BLaER1 treated with 17β-estradiol and CSF1 and Interleukin-3, amounts not matched to agents 10 nM and 100 nM (cell line): ENCODE data around the gene ULBP1.
"Not testable (repeated sequence)": the region's sequence is repeated elsewhere in the genome, so short reads cannot be mapped to it uniquely, and the experiment has no call there.

Experiments used
- H3K27ac ChIP-seq, 11 experiments: shearing (Covaris generic); formaldehyde crosslinking; 2 replicates each; pipeline ENCODE4 v1.8.1; 2022
- H3K27me3 ChIP-seq, 11 experiments: shearing (Covaris generic); formaldehyde crosslinking; 2 replicates each; pipeline ENCODE4 v1.8.1; 2022
- H3K36me3 ChIP-seq, 11 experiments: shearing (Covaris generic); formaldehyde crosslinking; 2 replicates each; pipeline ENCODE4 v1.8.1; 2022
- H3K4me1 ChIP-seq, 10 experiments: shearing (Covaris generic); formaldehyde crosslinking; 2 replicates each; pipeline ENCODE4 v1.8.1; 2022
- H3K4me2 ChIP-seq, 11 experiments: shearing (Covaris generic); formaldehyde crosslinking; 2 replicates each; pipeline ENCODE4 v1.8.1; 2022
- H3K4me3 ChIP-seq, 10 experiments: shearing (Covaris generic); formaldehyde crosslinking; 2 replicates each; pipeline ENCODE4 v1.8.1; 2022
- H3K9ac ChIP-seq, 11 experiments: shearing (Covaris generic); formaldehyde crosslinking; 2 replicates each; pipeline ENCODE4 v1.8.1; 2022
- H3K9me3 ChIP-seq, 11 experiments: shearing (Covaris generic); formaldehyde crosslinking; replicated peaks in 1 of 11; 2 replicates each; pipeline ENCODE4 v1.8.1; 2022
- H4K20me1 ChIP-seq, 11 experiments: shearing (Covaris generic); formaldehyde crosslinking; 2 replicates each; pipeline ENCODE4 v1.8.1; 2022
- Cebpa-rat ChIP-seq, 11 experiments: shearing (Covaris generic); IDR thresholded peaks; 2 replicates each; pipeline ENCODE4 v1.8.1; 2022

ULBP1 gene

DNA sequence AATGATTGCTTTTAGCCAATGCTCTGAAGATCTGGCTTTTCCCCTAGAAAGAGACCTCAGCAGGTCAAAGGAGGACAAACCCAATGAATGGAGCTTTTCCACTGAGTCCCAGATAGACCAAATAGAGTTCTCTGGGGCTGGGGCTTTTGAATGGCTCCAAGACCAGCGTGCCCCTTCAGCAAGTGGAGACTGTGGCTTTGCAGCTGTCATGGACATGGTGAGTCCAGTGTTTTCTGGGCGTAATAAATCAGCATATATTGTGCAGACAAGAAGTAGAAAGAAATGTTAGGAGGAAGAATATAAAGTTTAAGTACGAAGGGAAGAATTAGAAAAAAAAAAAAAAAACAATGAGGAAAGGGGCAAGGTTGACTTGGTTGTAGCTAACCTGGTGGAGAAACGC, 28.1 kb downstream of the ULBP1 start:
- Histone ChIP-seq H3K4me3 (no peak overlapping the region), H3K9ac (no peak overlapping the region), H3K27me3 (peaks cover 92 to 100% (median 97%) of the 10 kb centered on the region in 11 experiments), H3K4me1 (peaks cover 19 to 27% (median 25%) of the 10 kb centered on the region in 10 experiments), H3K4me2 (peak overlapping the region in 4 of 11 experiments; percentile 82 to 88 (median 88); a peak in 5 of 22 replicates), H3K27ac (no peak overlapping the region), H3K9me3 (peaks cover 20 to 26% (median 22%) of the 10 kb centered on the region in 11 experiments), H4K20me1 (peaks cover 0 to 54% (median 35%) of the 10 kb centered on the region in 11 experiments; a peak in 18 of 22 replicates), H3K36me3 (no peaks in the 10 kb centered on the region)
- no peak for TF ChIP-seq Cebpa-rat (IDR thresholded peaks at IDR 0.05)

DNA sequence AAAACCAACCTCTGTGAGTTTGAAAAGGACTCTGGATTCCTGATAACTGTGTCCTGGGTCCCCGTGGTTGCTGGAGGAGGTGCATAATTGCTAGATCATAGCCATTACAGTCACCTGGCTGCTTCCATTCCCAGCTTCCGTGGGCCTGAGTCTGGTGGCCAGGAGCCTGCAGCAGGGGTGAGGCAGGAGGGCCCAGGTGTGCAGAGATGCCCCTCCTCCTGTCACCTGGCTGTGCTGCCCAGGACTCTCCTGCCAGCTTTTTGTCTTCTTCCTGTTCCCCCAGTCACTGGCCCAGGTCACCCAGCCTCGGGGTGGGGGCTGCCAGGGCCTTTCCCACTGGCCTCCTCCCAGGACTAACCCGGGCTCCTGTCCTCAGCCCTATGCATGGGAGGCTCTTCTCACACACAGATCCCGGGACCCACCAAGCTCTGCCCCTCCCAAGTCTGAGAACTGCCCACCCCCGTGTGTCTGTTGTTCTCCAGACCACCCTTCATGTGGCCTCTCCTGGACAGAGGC, 31.6 kb downstream of the ULBP1 start:
- Histone ChIP-seq H3K4me2 (no peak overlapping the region), H3K9me3 (no peaks in the 10 kb centered on the region), H3K9ac (no peak overlapping the region), H3K36me3 (no peaks in the 10 kb centered on the region), H3K4me3 (no peak overlapping the region), H3K4me1 (peaks cover 8 to 15% (median 13%) of the 10 kb centered on the region in 10 experiments), H3K27me3 (peaks cover 58 to 77% (median 63%) of the 10 kb centered on the region in 11 experiments), H4K20me1 (peaks cover 0 to 36% (median 18%) of the 10 kb centered on the region in 11 experiments; a peak in 18 of 22 replicates), H3K27ac (no peak overlapping the region)
- TF ChIP-seq Cebpa-rat (IDR thresholded peaks at IDR 0.05): no peak

DNA sequence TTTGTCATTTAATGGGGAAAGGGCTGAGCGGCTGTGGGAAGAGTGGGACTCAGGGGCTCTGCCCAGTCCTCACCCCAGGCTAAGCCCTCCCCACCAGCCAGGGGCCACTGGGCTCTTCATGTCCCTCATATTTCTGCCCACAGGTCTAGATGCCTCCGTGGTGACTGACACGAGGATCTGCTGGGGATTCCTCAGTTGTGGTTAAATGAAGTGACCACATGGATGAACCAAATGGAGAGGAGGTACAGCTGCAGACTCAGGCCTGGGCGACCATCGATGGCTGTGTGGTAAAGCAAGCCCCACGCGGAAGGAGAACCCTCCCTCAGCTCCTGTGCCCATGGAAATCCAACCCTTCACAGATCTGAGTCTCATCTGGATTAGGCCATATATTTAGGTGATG, 32.2 kb downstream of the ULBP1 start:
- H3K4me1 ChIP-seq: peaks cover 6 to 9% (median 7%) of the 10 kb centered on the region in 10 experiments; a peak in 19 of 20 replicates
- no peaks in the 10 kb centered on the region for H3K9me3 ChIP-seq
- H3K36me3 ChIP-seq: no peaks in the 10 kb centered on the region
- H4K20me1 ChIP-seq: peaks cover 0 to 29% (median 11%) of the 10 kb centered on the region in 11 experiments; a peak in 16 of 22 replicates
- no peak for TF ChIP-seq Cebpa-rat (IDR thresholded peaks at IDR 0.05)
- H3K27ac ChIP-seq: no peak overlapping the region
- H3K4me3 ChIP-seq: no peak overlapping the region
- no peak overlapping the region for H3K4me2 ChIP-seq
- H3K9ac ChIP-seq: no peak overlapping the region
- peaks cover 51 to 70% (median 57%) of the 10 kb centered on the region in 11 experiments for H3K27me3 ChIP-seq

DNA sequence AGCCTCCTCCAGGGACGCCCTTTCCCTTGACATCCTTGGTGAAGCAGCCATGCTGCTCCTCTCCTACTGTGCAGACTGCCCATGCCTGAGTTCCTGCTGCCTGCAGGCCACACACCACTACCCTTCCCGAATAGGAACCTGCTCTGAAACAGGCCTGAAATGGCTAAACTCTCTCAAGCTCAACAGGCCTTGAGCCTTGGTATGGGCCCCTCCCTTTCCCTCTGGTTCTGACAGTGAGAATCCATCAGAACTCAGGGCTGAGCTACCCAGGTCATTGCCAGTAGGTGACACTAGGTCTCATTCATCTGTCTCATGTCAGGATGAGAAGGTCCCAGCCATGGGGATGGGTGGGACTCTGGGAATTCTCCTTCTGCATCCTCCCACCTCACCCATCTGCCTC, 35.9 kb downstream of the ULBP1 start:
- H3K4me3 ChIP-seq: no peak overlapping the region
- H3K9me3 ChIP-seq: peaks cover 0 to 8% (median 3%) of the 10 kb centered on the region in 11 experiments; a peak in 5 of 22 replicates
- peaks cover 14 to 40% (median 22%) of the 10 kb centered on the region in 11 experiments for H3K27me3 ChIP-seq
- no peak overlapping the region for H3K27ac ChIP-seq
- H3K36me3 ChIP-seq: no peaks in the 10 kb centered on the region
- no peak overlapping the region for H3K9ac ChIP-seq
- H3K4me2 ChIP-seq: no peak overlapping the region
- peaks cover 4 to 8% (median 7%) of the 10 kb centered on the region in 10 experiments; a peak in 18 of 20 replicates for H3K4me1 ChIP-seq
- peaks cover 0 to 21% (median 0%) of the 10 kb centered on the region in 11 experiments; a peak in 7 of 22 replicates for H4K20me1 ChIP-seq
- TF ChIP-seq Cebpa-rat (IDR thresholded peaks at IDR 0.05): no peak

DNA sequence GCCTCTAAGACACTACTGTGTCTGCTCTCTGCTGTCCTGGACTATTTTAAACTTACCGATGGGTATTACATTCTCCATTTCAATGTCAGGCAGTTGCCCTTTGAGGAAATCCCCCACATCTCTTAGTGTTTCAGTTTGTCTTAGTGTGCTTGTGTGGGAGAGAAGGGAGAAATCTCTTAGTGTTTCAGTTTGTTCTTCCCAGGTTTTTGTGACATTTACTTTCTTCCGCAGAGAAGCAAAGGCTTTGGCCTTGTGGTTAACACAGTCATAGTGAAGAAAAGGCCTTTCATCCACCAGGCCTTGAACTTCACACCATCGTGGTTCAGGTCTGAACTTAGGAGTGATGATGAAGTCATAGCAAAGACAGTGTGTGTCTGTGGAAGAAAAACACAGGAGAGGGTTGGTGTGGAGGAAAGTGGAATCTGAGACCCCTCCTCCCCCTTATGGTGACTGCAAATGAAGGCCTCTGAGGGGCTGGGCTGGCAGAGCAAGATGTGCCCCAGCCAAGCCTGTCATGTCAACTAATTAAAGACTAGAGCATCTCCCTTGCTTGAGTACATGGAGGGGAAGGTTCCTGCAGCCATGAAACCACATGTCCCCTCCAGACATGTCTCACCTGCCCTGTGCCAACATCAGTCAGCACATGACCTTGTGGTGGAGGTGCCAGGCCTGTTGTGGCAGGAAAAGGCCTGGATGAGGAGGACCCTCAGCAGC, 37.7 kb downstream of the ULBP1 start:
- no peaks in the 10 kb centered on the region for H3K36me3 ChIP-seq
- no peak overlapping the region for H3K9ac ChIP-seq
- TF ChIP-seq Cebpa-rat (IDR thresholded peaks at IDR 0.05): no peak
- peaks cover 6 to 35% (median 14%) of the 10 kb centered on the region in 11 experiments; a peak in 18 of 22 replicates for H3K27me3 ChIP-seq
- H4K20me1 ChIP-seq: peaks cover 0 to 16% (median 3%) of the 10 kb centered on the region in 11 experiments; a peak in 7 of 22 replicates
- no peak overlapping the region for H3K4me2 ChIP-seq
- peaks cover 0 to 8% (median 3%) of the 10 kb centered on the region in 11 experiments; a peak in 5 of 22 replicates for H3K9me3 ChIP-seq
- no peak overlapping the region for H3K27ac ChIP-seq
- H3K4me3 ChIP-seq: no peak overlapping the region
- H3K4me1 ChIP-seq: peaks cover 5 to 16% (median 13%) of the 10 kb centered on the region in 10 experiments; a peak in 19 of 20 replicates

DNA sequence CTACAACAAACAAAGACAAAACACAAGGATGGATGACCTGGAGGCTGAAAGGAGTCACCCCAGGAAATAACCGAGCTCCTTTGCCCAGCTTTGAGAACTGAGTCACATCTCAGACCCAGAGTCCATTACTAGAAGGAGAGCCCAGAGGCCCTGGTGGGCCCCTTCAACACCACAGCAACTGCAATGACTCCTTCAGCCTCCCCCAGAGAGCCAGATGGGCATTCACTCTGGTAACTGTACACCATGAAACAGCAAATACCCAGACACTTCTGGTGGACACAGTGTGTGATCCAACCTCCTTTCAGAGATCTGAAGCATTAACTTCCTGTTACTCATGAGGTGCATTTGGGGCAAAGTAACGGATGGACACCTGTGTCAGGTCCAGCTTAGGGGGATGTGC, 39.0 kb downstream of the ULBP1 start:
- no peak overlapping the region for H3K4me2 ChIP-seq
- peaks cover 0 to 22% (median 7%) of the 10 kb centered on the region in 11 experiments; a peak in 8 of 22 replicates for H4K20me1 ChIP-seq
- H3K4me1 ChIP-seq: peaks cover 5 to 16% (median 13%) of the 10 kb centered on the region in 10 experiments; a peak in 19 of 20 replicates
- no peak overlapping the region for H3K4me3 ChIP-seq
- no peak overlapping the region for H3K9ac ChIP-seq
- H3K36me3 ChIP-seq: no peaks in the 10 kb centered on the region
- peaks cover 0 to 8% (median 3%) of the 10 kb centered on the region in 11 experiments; a peak in 5 of 22 replicates for H3K9me3 ChIP-seq
- H3K27ac ChIP-seq: no peak overlapping the region
- TF ChIP-seq Cebpa-rat (IDR thresholded peaks at IDR 0.05): no peak
- H3K27me3 ChIP-seq: peaks cover 7 to 31% (median 16%) of the 10 kb centered on the region in 11 experiments; a peak in 18 of 22 replicates

DNA sequence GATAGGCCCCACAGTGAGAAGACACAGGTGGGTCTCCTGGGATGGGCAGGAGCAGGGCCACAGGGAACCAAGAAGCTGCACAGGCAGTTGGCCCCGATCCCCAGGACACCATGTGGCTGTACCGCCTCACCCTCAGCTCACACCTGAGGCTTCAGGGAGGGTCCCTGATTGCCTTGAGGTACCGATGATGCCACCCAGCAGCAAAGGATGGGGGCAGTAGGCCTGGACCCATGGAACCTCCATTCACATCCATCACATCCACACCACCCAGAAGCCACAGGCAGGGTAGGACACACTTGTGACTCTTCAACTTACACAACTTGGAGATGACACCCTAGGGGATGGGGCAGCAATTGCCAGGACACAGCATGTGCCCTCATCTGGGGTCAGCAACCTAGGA, 39.9 kb downstream of the ULBP1 start:
- H3K27me3 ChIP-seq: peaks cover 16 to 40% (median 25%) of the 10 kb centered on the region in 11 experiments
- peaks cover 0 to 22% (median 7%) of the 10 kb centered on the region in 11 experiments; a peak in 8 of 22 replicates for H4K20me1 ChIP-seq
- H3K4me1 ChIP-seq: peaks cover 5 to 17% (median 13%) of the 10 kb centered on the region in 10 experiments; a peak in 19 of 20 replicates
- not testable (repeated sequence) for H3K36me3 ChIP-seq, H3K9ac ChIP-seq, H3K4me3 ChIP-seq, H3K9me3 ChIP-seq, H3K27ac ChIP-seq
- H3K4me2 ChIP-seq: 0 out of 22 replicates have a peak overlapping the region, but pooled peaks of 1 of the 11 experiments have one; percentile 97

DNA sequence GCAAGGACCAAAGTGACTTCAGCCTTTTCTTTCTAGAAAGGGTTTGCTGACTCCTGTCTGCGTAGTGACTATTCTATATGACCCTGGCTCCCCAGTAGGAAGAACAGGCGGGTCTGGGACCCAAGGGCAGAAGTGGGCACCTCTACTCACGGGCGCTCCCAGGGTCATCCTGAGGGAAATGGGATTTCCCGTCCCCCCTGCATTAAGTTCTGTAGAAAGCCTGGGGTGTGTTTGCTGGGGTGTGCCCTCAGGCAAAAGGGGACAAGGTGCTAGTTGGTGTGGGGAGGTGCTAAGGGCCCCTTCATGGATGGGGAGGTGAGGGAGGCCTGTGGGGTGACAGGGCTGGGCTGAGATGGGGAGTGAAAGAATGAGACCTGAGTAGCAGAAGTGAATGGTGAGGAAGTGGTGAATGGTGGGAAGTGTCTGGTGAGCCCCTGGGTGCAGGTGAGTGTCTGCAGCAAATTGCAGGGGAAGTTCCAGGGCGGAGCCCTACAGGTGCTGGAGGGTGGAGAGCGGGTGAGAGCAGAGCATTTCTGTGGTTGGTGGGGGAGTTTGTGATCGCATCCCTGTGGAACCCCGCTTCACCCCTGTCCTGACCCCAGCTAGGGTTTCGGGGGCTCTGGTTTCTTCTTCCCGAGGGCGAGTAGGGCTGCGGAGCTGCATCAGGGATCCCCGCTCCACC, 40.5 kb downstream of the ULBP1 start:
- peak overlapping the region; percentile 87 to 99 (median 97) for H3K4me2 ChIP-seq
- no peak for TF ChIP-seq Cebpa-rat (IDR thresholded peaks at IDR 0.05)
- H3K9ac ChIP-seq: peak overlapping the region in 9 of 11 experiments; percentile 48 to 75 (median 65); a peak in 15 of 22 replicates
- peak overlapping the region; percentile 66 to 76 (median 72) for H3K4me3 ChIP-seq
- H3K36me3 ChIP-seq: no peaks in the 10 kb centered on the region
- peaks cover 22 to 46% (median 31%) of the 10 kb centered on the region in 11 experiments for H3K27me3 ChIP-seq
- H3K27ac ChIP-seq: no peak overlapping the region
- H3K9me3 ChIP-seq: peaks cover 0 to 8% (median 3%) of the 10 kb centered on the region in 11 experiments; a peak in 5 of 22 replicates
- peaks cover 0 to 22% (median 7%) of the 10 kb centered on the region in 11 experiments; a peak in 8 of 22 replicates for H4K20me1 ChIP-seq
- H3K4me1 ChIP-seq: peaks cover 5 to 18% (median 13%) of the 10 kb centered on the region in 10 experiments; a peak in 19 of 20 replicates
